NCI-H128 (cell line): ENCODE data around the gene CCDC63.
"Not testable (repeated sequence)": the region's sequence is repeated elsewhere in the genome, so short reads cannot be mapped to it uniquely, and the experiment has no call there.

Experiments used
- DNase-seq: peaks from one replicate; lab custom pipeline; 2025; ENCODE audit not compliant: unreplicated experiment; lab: John Stamatoyannopoulos, UW

CCDC63 gene

DNA sequence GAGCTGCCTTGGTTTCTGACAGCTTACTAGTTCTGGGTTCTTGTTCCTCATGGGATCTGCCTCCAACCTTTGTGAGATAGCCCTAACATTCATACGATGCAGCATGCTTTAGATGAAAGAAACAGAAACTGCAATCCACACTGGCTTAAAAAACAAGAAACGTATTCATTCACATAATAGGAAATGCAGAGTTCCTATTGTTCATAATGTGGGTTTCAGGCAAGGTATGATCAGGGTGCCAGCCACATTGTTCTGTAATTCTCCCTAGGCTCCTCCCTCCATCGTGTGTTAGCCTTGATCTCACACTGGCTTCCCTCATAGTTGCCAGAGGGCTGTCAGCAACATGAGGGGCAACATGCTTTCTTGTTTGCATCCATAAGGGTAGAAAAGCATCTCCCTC, 2.7 kb upstream of the CCDC63 start:
- DNase-seq, result no peak

DNA sequence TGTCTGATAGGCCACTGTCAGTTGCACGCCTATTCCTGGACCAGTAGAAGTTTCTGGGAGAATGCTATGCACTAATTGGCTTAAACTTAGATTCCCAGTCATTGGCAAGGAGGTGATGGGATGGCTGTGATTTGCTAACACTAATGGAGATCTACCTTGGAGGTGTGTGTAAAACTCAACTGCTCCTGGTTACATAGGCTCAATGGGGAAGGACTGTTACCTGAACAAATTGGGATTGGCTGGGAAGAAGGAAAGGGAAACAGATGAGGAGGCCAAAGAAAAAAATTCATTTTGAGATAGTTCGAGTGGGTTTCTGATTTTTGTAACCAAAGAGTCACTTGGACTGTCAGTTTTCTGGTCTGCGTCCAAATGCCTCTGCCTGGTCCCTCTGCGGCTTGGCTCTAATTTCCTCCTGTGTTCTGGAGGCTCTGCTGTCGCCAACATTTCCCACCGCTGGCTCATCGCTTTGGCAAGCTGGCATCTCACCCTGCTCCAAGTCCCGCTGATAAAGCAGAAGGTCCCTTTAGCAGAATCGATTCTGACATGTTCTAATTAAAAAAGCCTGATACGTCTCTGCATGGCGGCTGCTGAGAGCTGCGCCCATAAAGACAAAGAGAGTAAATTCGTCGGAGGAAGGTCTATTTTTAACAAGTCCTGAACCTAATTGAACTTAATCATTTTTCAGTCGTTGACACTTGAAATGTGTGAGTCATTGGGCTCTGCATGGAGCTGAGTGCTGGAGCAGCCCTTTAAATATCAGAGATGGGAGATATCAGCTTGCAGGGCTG, 2.0 kb upstream of the CCDC63 start:
- no peak for DNase-seq

DNA sequence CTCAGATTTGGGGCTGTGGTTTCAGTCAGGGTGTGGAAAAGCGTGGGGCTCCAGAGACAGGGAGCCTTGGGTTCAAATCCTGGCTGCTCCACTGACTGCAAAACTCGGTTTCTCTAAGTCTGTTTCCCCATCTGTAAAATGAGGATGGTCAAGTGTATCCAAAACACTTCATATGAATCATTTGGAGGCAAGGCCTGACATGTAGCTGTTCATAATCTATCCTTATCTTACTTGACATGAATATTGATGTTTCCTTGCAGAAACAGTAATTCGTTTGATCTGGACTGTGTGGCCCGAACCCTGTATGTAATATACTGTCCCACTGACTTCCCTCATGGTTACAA, 1.5 kb upstream of the CCDC63 start:
- no peak for DNase-seq

GRCh38 chr12:110848314-110848923, 1.6 kb downstream of the CCDC63 start:
- no peak for DNase-seq

- no peak for DNase-seq
These were observed 2.4 kb downstream of the CCDC63 start for GRCh38 chr12:110849221-110849620.

DNA sequence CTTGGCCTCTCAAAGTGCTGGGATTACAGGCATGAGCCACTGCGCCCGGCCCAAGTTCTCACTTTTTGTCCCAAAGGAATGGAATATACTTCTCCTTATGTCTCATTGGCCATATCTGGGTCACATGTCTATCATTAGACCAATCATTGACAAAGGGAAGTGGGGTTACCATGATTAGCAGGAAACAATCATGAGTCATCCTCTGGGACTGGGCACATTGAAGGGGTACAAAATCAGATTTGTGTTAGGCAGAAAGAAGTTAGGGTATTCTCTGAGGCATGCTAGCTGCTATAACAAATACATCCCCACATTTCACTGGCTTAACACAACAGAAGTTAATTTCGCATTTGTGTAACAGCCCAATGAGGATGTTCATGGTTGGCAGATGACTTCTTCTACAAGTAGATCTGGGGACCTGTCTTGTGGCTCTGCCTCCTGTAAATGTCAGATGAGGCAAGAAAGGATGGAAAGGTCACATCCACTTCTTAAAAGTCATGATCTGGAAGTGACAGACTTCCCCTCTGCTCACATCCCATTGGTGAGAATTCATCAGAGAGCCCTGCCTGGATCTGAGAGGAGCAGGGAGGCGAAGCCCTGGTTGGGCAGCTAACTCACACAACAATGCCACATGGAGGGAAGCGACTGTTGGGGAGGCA, 3.1 kb downstream of the CCDC63 start:
- no peak for DNase-seq

- no peak for DNase-seq
These were observed 4.0 kb downstream of the CCDC63 start for GRCh38 chr12:110850762-110851161.

DNA sequence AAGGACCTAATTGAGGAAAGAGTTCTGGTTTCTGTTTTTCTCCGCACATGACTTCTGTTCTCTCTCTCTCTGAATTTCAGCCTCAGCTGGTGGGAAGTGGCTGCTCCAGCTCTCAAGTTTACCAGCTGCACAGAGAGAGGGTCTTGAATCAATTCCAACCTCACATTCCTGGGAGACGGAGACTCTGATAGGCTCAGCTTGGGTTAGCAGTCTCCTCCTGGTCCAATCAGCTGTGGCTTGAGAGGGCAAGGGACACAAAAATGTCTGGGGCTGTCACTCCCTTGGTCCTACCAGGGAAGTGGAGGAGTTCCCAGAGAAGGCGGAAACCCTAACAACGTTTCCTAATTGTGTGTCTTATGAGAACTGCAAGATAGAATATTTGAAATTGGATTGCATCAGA, 7.0 kb downstream of the CCDC63 start:
- no peak for DNase-seq

DNA sequence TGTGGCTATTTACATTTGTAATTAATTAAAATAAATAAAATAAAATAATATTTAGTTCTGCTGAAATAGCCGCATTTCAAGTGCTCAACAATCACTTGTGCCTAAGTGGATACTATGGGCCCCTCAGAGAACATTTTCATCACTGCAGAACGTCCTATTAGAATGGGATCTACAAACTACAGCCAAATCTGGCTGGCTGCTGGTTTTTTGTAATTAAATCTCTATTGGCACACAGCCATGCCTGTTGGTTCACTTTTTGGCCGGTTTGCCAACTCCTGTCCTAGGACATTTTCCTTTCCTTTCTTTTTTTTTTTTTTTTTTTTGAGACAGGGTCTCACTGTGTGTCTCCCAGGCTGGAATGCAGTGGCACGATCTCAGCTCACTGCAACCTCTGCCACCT, 9.8 kb downstream of the CCDC63 start:
- no peak for DNase-seq

DNA sequence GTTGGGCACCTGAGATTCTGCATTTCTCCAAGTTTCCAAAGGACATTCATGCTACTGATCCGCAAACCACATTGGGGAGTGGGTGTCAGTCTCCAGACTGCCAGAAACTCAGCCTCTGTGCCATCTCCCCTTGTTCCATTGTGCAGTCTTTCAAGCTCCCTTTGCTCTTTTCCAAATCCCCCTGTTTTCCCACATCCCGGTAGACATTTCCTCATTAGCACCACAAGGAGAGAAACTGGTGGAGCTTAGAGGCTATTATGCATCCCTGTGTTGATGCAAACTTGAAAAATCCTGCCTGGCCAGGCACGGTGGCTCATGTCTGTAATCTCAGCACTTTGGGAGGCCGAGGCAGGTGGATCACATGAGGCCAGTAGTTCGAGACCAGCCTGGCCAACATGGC, 10.7 kb downstream of the CCDC63 start:
- DNase-seq, result no peak

- not testable (repeated sequence) for DNase-seq
These were observed 11.2 kb downstream of the CCDC63 start for GRCh38 chr12:110857954-110858353.

- DNase-seq, result no peak
These were observed 12.1 kb downstream of the CCDC63 start for GRCh38 chr12:110858848-110859247.

DNA sequence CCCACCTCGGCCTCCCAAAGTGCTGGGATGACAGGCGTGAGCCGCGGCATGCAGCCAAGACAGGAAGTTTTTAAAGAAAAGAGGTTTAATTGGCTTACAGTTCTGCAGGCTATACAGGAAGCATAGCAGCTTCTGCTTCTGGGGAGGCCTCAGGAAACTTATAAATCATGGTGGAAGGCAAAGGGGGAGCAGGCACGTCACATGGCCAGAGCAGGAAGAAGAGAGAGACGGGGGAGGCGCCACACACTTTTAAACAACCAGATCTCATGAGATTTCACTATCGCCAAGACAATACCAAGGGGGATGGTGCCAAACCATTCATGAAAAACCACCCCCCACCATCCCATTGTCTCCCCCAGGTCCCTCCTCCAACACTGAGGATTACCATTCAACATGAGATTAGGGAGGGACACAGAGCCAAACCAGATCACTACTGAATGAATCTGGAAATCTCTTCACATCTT, 14.1 kb downstream of the CCDC63 start:
- no peak for DNase-seq

GRCh38 chr12:110861729-110862128, 14.9 kb downstream of the CCDC63 start:
- DNase-seq, result no peak

DNA sequence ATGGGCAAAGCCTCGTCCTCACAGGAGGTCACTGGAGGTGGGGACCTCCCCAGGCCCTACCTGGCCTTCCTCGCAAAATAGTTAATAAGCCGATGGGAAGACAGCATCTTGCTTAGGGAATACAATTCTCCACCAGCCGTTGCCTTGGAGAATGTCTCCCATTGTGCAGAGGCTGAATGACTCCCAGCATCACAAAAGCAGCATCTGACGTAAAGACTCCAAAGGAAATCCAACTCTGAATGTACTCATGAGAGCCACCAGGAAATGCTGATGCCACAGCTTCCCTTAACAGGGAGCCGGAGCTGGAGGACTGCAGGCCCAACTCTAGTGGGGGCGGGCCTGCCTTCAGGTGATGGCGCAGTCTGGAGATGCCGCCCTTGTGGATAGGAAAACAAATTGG, 15.5 kb downstream of the CCDC63 start:
- DNase-seq, result no peak

DNA sequence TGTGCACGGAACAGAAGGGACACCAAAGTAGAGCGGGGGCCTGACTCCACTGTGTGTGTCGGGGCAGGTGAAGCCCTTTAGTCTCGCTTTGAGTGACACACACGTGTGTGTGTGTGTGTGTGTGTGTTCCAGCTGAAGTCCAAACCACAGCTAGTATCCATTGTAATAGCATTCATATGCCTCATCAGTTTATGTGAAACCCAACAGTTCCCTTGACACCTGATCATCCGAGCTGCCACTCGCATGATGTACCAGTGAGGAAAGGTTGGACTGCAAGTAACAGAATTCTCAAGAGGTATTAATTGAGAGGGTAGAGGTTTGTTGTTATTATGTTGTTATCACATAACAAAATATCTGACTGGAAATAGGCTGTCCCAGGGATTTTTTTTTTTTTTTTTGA, 16.4 kb downstream of the CCDC63 start:
- no peak for DNase-seq

DNA sequence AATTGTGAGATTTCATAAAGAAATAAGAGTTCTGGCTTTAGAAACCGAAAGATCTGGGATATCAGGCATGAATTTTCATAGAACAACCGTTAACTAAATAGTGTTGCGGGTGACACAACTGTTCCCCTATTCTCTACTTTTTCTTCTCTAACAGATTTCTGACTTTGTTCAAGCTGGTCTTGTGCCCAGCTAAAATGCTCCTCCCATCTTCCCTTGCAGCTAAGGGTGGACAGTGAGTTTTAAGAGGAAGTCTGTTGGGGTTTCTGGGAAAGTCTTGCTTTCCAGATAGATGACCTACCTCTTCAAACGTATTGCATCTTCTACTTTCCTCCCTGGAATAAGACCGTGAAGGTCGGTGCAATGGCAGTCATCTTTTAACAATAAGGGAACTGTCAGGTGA, 18.7 kb downstream of the CCDC63 start:
- no peak for DNase-seq

DNA sequence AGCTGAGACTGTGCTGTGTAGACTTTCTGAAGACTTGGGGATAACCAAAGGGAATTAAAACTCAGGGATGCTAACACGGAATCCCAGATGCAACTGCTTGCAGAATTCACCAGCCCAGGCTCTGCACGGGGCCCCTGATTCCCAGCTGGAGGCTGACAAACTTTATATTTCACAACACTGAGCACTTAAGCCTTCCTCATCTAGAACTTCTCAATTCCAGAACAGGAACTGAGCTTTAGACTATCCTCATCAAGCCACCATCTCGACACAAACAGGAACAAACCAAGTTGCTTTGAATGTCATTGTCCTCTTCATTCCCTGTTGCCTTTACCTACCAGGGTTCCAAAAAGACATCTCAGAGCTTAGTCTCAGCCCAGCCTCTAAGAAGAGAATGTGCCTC, 22.2 kb downstream of the CCDC63 start:
- DNase-seq, result no peak

GRCh38 chr12:110869803-110870202, 23.0 kb downstream of the CCDC63 start:
- no peak for DNase-seq

DNA sequence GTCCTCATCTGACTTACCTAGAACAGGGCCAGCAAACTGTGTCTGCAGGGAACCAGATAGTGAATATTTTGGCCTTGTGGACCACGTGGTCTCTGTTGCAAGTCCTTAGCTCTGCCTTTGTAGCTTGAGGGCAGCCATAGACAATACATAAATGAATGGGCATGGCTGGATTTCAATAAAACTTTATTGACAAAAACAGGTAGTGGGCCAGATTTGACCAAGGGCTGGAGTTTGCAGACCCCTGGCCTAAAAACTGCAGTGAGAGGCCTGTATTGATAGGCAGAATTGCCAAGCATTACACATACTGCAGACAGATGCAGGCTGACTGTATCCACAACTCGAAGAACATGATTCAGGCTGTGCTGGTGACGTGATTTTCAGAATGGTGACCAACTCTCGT, 25.3 kb downstream of the CCDC63 start:
- no peak for DNase-seq

GRCh38 chr12:110874351-110874750, 27.6 kb downstream of the CCDC63 start:
- no peak for DNase-seq

DNA sequence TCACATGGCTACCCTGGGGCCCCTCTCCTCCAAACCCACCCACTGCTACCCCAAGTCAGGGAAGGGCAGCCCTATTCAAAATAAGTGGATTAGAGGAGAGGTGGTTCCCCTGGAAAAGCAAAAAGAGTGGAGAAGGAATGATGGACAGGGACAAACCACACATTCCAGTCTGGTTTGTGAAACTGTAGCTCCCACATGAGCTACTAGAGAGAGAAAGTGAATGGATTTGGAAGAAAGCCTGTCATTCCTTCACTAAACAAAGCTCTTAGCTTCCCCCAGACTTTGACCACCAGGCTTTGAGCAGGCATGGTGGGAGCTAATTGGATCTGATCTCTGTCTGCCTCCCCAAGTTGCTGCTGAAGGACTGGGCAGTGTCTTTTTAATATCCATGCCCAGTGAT, 28.0 kb downstream of the CCDC63 start:
- no peak for DNase-seq
